ENCODE measurements around the gene SLC12A3.

SLC12A3 gene

GRCh38 chr16:56886296-56886695 is 21.3 kb downstream of the SLC12A3 start:
- no peak for DNase-seq (ENCODE audit: low spot score)

GRCh38 chr16:56886826-56887225 is 21.8 kb downstream of the SLC12A3 start:
- no peak for DNase-seq (ENCODE audit: low spot score)

- no peak for DNase-seq (ENCODE audit: low spot score)
These were observed 23.8 kb downstream of the SLC12A3 start for GRCh38 chr16:56888806-56889205.

DNA sequence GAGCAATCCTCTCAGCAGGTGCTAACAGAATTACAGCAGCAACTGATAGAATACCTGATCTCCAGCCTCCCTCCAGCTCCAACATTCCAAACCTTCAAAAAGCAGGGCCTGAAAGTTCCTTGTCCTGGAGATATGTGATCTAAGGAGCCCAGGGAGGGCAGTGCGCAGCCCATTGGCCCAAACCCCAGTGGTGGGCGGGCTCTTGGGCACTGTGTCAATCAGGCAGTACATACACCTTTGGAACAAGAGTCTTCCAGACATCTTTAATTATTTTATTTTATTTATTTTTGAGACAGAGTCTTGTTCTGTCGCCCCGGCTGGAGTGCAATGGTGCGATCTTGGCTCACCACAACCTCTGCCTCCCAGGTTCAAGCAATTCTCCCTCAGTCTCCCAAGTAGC is 24.2 kb downstream of the SLC12A3 start:
- DNase-seq (ENCODE audit: low spot score): no peak

GRCh38 chr16:56891685-56892084 is 26.7 kb downstream of the SLC12A3 start:
- DNase-seq (ENCODE audit: low spot score): no peak

DNA sequence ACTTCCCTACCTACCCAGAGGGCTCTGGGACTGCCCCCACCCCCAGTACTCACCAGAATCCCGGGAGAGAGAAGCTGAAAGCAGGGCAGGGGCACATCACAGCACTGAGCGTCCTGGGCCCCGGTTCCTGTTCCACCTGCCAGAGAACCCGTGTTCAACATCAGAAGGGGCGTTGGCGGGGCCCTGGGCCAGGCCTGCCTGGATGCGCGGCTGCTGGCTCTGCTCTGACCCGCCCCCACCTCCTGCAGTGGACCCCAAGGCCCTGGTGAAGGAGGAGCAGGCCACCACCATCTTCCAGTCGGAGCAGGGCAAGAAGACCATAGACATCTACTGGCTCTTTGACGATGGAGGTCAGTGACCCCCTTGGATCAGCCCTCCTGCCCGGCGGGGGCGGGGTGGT is 27.7 kb downstream of the SLC12A3 start:
- DNase-seq (ENCODE audit: low spot score): no peak

DNA sequence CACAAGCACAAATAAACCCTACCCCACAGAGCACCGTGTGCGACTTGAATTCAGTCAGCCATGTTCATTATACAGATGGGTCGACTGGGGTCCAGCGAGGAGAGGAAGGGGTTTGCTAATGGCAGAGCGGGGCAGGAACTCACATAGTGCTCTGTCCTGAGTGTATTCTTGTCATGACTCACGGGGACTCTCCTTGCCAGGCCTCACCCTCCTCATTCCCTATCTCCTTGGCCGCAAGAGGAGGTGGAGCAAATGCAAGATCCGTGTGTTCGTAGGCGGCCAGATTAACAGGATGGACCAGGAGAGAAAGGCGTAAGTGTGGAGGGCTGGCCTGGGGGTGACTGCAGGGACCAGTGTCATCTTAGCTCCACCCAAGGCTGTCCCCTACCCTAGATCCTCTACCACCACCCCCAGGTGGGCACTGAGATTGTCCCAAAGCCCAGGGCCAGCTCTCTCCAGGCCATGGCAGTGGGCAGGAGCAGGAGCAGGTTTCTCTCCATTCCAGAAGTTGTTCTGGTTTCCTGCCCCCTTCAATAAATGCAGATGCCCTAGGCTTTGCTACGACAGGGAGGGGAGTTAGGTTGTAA is 29.4 kb downstream of the SLC12A3 start:
- no peak for DNase-seq (ENCODE audit: low spot score)

- no peak for DNase-seq (ENCODE audit: low spot score)
These were observed 30.8 kb downstream of the SLC12A3 start for GRCh38 chr16:56895813-56896212.

DNA sequence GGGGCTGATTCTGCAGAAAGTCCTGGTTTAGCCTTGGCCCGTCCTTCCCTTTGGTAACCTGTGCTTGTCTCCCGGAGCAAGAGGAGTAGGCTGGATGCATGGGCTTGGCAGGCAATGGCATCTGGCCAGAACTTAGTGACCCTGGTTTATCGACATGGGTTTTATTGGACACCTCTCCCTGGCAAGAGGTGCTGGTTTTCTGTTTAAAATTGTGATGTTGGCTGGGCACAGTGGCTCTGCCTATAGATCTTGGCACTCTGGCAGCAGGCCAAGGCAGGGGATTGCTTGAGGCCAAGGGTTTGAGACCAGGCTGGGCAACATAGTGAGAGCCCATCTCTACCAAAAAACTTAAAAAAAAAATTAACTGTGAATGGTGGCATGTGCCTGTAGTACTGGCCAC is 31.2 kb downstream of the SLC12A3 start:
- DNase-seq (ENCODE audit: low spot score): no peak

DNA sequence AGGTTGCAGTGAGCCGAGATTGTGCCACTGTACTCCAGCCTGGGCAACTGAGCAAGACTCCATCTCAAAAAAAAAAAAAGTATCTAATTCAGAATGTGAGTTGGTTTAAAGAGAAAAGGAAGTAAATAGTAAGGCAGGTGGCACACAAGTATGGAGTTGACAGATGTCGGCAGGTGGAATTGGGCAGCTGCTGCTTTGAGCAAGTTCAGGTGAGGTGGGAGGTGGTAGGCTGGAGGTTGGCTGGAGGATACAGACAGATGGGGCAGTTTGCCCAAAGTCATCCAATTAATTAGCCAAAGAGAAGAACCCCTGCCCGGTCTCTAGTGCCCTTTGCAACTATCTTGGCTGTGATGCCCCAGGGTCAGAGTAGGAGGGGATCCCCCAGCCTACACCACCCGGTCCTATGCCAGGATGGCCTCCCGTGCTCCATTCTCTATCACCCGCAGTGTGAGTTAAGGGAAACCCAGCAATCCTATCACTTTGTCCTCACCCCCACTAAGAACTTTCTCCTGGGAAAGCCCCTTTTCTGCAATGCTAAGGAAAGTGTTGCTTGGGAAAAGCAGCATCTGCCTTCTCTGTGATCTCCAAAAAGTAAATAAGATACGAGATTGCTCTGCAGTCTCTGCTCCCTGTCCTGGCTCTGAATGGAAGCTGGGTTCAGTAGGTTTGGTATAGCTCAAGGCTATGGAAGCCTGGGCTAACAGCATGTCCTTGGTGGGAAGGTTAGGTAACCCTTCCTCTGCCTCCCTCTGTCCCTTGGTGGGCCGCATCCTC is 32.2 kb downstream of the SLC12A3 start:
- DNase-seq (ENCODE audit: low spot score): no peak

- no peak for DNase-seq (ENCODE audit: low spot score)
These were observed 33.8 kb downstream of the SLC12A3 start for GRCh38 chr16:56898847-56899246.

GRCh38 chr16:56903866-56904265 is 38.9 kb downstream of the SLC12A3 start:
- DNase-seq (ENCODE audit: low spot score): no peak

DNA sequence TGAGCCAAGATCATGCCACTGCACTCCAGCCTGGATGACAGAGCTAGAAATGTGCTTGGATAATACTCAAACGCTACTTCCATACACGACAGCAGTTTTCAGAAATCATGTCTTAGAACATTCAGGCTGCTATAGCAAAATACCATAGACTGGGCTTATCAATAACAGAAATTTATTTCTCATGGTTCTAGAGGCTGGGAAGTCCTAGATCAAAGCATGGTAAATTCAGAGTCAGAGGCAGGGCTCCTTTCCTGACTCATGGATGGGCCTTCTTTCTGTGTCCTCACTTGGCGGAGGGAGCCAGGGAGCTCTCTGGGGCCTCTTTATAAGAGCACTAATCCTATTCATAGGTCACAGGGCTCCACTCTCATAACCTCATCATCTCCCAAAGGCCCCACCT is 42.4 kb downstream of the SLC12A3 start:
- no peak for DNase-seq (ENCODE audit: low spot score)

- DNase-seq (ENCODE audit: low spot score): peak; percentile 22
These were observed 44.5 kb downstream of the SLC12A3 start for GRCh38 chr16:56909527-56909979.

GRCh38 chr16:56910112-56910511 is 45.1 kb downstream of the SLC12A3 start:
- DNase-seq (ENCODE audit: low spot score): no peak

GRCh38 chr16:56910654-56911539 is 45.9 kb downstream of the SLC12A3 start:
- DNase-seq (ENCODE audit: low spot score): no peak

DNA sequence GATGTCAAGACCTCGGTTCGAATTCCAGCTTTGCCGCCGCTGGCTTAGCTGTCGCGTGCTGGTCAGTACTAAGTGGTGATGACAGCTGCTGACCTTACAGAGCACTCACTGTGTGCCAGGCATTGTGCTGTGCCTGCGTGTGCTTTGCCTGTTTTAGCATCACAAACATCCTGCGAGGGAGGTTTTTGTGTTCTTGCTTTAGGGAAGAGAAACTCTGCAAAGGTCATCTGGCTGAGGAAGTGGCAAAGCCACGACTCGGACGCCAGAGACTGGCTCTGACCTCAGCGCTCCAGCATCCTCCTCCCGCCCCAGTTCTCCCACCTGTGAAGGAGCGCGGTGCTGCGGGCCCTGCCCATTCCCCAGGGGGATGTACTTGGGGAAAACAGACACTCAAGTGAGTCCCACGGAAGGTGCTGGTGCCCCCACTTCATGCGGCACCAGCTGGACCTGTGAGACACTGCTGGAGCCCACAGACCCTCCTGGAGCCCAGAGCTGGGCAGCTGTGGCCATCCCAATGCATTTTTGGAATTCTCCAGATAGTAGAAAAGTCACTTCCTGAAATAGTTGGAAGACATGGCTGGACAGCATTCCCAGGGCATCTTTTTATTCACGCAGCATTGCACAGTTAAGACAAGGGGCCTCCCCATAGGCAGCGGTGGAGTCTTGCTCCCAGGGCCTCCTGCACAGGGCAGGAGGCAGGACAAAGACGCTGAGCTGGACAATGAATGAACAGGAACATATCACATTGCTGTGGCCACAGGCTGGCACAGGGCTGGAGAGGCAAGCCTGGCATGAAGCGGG is 47.0 kb downstream of the SLC12A3 start:
- no peak for DNase-seq (ENCODE audit: low spot score)

DNA sequence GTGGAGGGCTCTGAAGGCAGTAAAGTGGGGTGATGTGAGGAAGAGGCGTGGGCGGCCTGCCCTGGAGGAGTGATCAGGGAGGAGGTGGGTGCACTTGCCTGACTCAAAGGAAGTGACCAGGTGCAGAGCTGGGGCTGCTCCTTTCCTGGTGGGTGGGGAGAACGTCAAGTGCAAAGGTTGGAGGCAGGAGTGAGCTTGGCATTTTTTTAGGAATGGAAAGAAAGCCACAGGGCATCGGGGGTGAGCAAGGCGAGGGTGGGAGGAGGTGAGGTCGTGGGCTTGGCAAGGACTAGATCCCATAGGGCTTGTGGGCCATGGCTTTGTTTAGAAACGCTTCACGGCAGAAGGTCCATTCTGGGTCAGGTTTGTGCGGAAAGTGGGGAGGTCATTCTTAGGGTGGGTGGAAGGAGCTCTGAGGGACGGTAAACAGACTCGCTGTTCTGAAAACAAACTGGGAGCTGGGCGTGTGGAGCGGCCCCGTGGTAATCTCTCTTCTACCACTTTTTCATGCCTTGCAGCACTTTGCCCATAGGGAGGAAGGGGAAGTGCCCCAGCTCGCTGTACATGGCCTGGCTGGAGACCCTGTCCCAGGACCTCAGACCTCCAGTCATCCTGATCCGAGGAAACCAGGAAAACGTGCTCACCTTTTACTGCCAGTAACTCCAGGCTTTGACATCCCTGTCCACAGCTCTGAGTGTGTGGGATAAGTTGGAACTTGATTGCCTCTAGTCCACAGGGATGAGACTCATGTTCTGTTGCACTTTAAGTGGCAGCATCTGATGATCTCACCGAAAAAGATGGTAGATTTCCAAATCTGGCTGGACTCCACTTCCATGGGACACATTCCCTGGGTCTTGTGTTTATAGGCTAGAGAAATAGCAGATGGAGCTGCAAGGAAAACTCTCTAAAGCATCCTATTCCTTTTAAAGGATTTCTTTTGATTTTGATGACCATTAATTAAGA is 48.0 kb downstream of the SLC12A3 start:
- no peak for DNase-seq (ENCODE audit: low spot score)

- DNase-seq (ENCODE audit: low spot score): no peak
These were observed 49.9 kb downstream of the SLC12A3 start for GRCh38 chr16:56914896-56915295.

Data from SK-N-DZ (cell line).